ENCODE measurements around the gene MINDY2. TPM values are rescaled to one million over a fixed set of nuclear protein-coding genes. Genes with fewer than 3 reads are reported as not detected.

Gene MINDY2
- total and polyA plus RNA-seq, 10 of the 15 experiments (the other 5 are each of a cell fraction or from before 2014, with no cell fraction given) = 0.73 to 9.4 (median 3.3) TPM

DNA sequence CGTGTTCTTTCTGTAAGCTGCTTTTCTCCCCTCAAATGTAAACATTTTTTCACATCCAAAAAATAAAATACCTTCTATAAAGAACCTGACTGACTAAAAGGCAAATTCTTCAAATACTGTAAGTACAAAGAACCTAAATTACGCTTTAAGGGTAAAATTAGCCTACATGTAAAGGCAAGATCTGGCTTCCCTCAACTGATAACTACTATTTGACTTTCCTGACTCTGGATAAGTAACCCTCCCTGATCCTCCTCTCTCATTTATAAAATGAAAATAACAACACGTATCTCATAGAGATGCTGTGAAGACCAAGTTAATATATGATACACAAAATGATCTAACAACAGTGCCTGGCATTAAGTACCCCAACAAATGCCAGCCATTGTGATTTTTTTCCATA lies 33.8 kb upstream of the MINDY2 start:
- H3K9me3 ChIP-seq (replicated peaks; ENCODE audit: control insufficient read depth, insufficient read depth, low read length) = peaks cover 3% of the 10 kb centered on the region; the same call in 2 of the 3 replicates
- no peak overlapping the region for H2AFZ ChIP-seq (ENCODE audit: control insufficient read depth, low read depth, low read length)
- no peak overlapping the region for H3K9ac ChIP-seq (ENCODE audit: control insufficient read depth, insufficient read depth, low read length)
- ATAC-seq (no peak), DNase-seq (ENCODE audit: low read depth, low spot score) (no peak), FAIRE-seq (no peak)
- intact Hi-C loops (cut with micrococcal nuclease; ENCODE audit: unreplicated experiment) = no loop called here
- H3K4me1 ChIP-seq (ENCODE audit: control insufficient read depth, insufficient read depth, low read length) = no peaks in the 10 kb centered on the region
- WGBS (ENCODE audit: insufficient coverage, insufficient replicate concordance, low lambda C conversion rate, missing lambda C conversion rate) = 96% methylated on average over 3 of the region's 3 CpGs
- ChIA-PET POLR2A (interaction anchor here (0.9 to 1.5 kb wide), 3 partner anchors 8 to 58 kb away, joined by 3 read pairs; partner anchors contain the start of gene ADAM10), CTCF (interaction anchor here (1.4 to 2.0 kb wide), 2 partner anchors 9 to 13 kb away, joined by 4 read pairs; no protein-coding TSS in a partner anchor), SMC1A (ENCODE audit: uncharacterized antibody, unreplicated experiment) (interaction anchor here (0.7 to 3.4 kb wide), 5 partner anchors 9 to 764 kb away, joined by 3 to 19 read pairs (median 4); no protein-coding TSS in a partner anchor), RAD21 (ENCODE audit: unreplicated experiment) (no interaction called here)
- in situ Hi-C loops (cut with MboI) = no loop called here
- BruUV-seq (replicated peaks) = no TSS peak
- peaks cover 91% of the 10 kb centered on the region for H3K79me2 ChIP-seq (ENCODE audit: control insufficient read depth, insufficient read depth, low read length)
- no peak overlapping the region for H3K4me3 ChIP-seq
- no peaks in the 10 kb centered on the region for H3K36me3 ChIP-seq (ENCODE audit: control insufficient read depth in 2 of 2, insufficient read depth in 2 of 2, low read length in 1 of 2)
- no peaks in the 10 kb centered on the region; the same call in 1 of the 2 replicates for H4K20me1 ChIP-seq (ENCODE audit: control insufficient read depth, insufficient read depth)
- H3K4me2 ChIP-seq (ENCODE audit: control insufficient read depth, insufficient read depth) = no peak overlapping the region
- no peaks in the 10 kb centered on the region for H3K27me3 ChIP-seq (replicated peaks in 1 of 2; ENCODE audit: control insufficient read depth in 2 of 2, insufficient read depth in 2 of 2, low read length in 1 of 2)
- no peak overlapping the region for H3K27ac ChIP-seq (ENCODE audit: control insufficient read depth, insufficient read depth)
- TF ChIP-seq BACH1 (IDR thresholded peaks at IDR 0.05; ENCODE audit: borderline replicate concordance) = no peak
- TF ChIP-seq ATF7 (IDR thresholded peaks at IDR 0.05; ENCODE audit: low read depth) = no peak
- TF ChIP-seq, protein P1, sequence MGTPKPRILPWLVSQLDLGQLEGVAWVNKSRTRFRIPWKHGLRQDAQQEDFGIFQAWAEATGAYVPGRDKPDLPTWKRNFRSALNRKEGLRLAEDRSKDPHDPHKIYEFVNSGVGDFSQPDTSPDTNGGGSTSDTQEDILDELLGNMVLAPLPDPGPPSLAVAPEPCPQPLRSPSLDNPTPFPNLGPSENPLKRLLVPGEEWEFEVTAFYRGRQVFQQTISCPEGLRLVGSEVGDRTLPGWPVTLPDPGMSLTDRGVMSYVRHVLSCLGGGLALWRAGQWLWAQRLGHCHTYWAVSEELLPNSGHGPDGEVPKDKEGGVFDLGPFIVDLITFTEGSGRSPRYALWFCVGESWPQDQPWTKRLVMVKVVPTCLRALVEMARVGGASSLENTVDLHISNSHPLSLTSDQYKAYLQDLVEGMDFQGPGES (IDR thresholded peaks at IDR 0.05) = no peak
- TF ChIP-seq, protein P2, sequence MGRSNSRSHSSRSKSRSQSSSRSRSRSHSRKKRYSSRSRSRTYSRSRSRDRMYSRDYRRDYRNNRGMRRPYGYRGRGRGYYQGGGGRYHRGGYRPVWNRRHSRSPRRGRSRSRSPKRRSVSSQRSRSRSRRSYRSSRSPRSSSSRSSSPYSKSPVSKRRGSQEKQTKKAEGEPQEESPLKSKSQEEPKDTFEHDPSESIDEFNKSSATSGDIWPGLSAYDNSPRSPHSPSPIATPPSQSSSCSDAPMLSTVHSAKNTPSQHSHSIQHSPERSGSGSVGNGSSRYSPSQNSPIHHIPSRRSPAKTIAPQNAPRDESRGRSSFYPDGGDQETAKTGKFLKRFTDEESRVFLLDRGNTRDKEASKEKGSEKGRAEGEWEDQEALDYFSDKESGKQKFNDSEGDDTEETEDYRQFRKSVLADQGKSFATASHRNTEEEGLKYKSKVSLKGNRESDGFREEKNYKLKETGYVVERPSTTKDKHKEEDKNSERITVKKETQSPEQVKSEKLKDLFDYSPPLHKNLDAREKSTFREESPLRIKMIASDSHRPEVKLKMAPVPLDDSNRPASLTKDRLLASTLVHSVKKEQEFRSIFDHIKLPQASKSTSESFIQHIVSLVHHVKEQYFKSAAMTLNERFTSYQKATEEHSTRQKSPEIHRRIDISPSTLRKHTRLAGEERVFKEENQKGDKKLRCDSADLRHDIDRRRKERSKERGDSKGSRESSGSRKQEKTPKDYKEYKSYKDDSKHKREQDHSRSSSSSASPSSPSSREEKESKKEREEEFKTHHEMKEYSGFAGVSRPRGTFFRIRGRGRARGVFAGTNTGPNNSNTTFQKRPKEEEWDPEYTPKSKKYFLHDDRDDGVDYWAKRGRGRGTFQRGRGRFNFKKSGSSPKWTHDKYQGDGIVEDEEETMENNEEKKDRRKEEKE (IDR thresholded peaks at IDR 0.05) = no peak
- no peak for TF ChIP-seq HDAC6 (IDR thresholded peaks at IDR 0.05; ENCODE audit: unreplicated experiment)
- no peak for TF ChIP-seq MTA3 (IDR thresholded peaks at IDR 0.05; ENCODE audit: borderline replicate concordance, low read length)
- TF ChIP-seq, protein P3, sequence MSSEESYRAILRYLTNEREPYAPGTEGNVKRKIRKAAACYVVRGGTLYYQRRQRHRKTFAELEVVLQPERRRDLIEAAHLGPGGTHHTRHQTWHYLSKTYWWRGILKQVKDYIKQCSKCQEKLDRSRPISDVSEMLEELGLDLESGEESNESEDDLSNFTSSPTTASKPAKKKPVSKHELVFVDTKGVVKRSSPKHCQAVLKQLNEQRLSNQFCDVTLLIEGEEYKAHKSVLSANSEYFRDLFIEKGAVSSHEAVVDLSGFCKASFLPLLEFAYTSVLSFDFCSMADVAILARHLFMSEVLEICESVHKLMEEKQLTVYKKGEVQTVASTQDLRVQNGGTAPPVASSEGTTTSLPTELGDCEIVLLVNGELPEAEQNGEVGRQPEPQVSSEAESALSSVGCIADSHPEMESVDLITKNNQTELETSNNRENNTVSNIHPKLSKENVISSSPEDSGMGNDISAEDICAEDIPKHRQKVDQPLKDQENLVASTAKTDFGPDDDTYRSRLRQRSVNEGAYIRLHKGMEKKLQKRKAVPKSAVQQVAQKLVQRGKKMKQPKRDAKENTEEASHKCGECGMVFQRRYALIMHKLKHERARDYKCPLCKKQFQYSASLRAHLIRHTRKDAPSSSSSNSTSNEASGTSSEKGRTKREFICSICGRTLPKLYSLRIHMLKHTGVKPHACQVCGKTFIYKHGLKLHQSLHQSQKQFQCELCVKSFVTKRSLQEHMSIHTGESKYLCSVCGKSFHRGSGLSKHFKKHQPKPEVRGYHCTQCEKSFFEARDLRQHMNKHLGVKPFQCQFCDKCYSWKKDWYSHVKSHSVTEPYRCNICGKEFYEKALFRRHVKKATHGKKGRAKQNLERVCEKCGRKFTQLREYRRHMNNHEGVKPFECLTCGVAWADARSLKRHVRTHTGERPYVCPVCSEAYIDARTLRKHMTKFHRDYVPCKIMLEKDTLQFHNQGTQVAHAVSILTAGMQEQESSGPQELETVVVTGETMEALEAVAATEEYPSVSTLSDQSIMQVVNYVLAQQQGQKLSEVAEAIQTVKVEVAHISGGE (CRISPR knock-in tag; IDR thresholded peaks at IDR 0.05) = no peak
- TF ChIP-seq, protein P4, sequence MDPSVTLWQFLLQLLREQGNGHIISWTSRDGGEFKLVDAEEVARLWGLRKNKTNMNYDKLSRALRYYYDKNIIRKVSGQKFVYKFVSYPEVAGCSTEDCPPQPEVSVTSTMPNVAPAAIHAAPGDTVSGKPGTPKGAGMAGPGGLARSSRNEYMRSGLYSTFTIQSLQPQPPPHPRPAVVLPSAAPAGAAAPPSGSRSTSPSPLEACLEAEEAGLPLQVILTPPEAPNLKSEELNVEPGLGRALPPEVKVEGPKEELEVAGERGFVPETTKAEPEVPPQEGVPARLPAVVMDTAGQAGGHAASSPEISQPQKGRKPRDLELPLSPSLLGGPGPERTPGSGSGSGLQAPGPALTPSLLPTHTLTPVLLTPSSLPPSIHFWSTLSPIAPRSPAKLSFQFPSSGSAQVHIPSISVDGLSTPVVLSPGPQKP (IDR thresholded peaks at IDR 0.05; ENCODE audit: low read depth, low read length) = no peak
- no peak for TF ChIP-seq TBL1XR1 (IDR thresholded peaks at IDR 0.05; ENCODE audit: low read depth, low read length)
- TF ChIP-seq, protein P5, sequence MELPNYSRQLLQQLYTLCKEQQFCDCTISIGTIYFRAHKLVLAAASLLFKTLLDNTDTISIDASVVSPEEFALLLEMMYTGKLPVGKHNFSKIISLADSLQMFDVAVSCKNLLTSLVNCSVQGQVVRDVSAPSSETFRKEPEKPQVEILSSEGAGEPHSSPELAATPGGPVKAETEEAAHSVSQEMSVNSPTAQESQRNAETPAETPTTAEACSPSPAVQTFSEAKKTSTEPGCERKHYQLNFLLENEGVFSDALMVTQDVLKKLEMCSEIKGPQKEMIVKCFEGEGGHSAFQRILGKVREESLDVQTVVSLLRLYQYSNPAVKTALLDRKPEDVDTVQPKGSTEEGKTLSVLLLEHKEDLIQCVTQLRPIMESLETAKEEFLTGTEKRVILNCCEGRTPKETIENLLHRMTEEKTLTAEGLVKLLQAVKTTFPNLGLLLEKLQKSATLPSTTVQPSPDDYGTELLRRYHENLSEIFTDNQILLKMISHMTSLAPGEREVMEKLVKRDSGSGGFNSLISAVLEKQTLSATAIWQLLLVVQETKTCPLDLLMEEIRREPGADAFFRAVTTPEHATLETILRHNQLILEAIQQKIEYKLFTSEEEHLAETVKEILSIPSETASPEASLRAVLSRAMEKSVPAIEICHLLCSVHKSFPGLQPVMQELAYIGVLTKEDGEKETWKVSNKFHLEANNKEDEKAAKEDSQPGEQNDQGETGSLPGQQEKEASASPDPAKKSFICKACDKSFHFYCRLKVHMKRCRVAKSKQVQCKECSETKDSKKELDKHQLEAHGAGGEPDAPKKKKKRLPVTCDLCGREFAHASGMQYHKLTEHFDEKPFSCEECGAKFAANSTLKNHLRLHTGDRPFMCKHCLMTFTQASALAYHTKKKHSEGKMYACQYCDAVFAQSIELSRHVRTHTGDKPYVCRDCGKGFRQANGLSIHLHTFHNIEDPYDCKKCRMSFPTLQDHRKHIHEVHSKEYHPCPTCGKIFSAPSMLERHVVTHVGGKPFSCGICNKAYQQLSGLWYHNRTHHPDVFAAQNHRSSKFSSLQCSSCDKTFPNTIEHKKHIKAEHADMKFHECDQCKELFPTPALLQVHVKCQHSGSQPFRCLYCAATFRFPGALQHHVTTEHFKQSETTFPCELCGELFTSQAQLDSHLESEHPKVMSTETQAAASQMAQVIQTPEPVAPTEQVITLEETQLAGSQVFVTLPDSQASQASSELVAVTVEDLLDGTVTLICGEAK (IDR thresholded peaks at IDR 0.05; ENCODE audit: borderline replicate concordance) = no peak

Measured in GM12878 (cell line).